Aorta (tissue), 5 donors: Measurements from ENCODE around the gene SCLY. TPM values are rescaled to one million over a fixed set of nuclear protein-coding genes. Genes with fewer than 3 reads are reported as not detected.
A peak's percentile ranks its signal among the peaks of the same experiment; 100 is the strongest.

Source experiments
- ATAC-seq: fragments of 200-7000 bp; cut with Tn5 transposase; one replicate; pipeline ENCODE4 v1.9.1; 2022; ENCODE audit warnings: moderate library complexity; ENCODE audit not compliant: low FRiP score
- DNase-seq, 2 donors: peaks; one replicate each; pipeline ENCODE4 v3.0.0-alpha.2; 2020
- H3K27ac ChIP-seq, 2 donors: one replicate each; pipeline ENCODE4 v1.5.1; 2013; ENCODE audit warnings: low read length in 2 of 2, mild to moderate bottlenecking in 2 of 2, moderate library complexity in 2 of 2, control low read depth in 1 of 2, inconsistent platforms in 1 of 2, low read depth in 1 of 2
- H3K27me3 ChIP-seq, 2 donors: one replicate each; pipeline ENCODE4 v1.6.1; 2013; ENCODE audit warnings: control low read depth in 1 of 2, low read length in 1 of 2, mild to moderate bottlenecking in 1 of 2, moderate library complexity in 1 of 2; ENCODE audit not compliant: insufficient read depth in 2 of 2, control insufficient read depth in 1 of 2
- H3K36me3 ChIP-seq, 2 donors: one replicate each; pipeline ENCODE4 v1.6.1; 2013; ENCODE audit warnings: control low read depth in 1 of 2, low read length in 1 of 2, mild to moderate bottlenecking in 1 of 2; ENCODE audit not compliant: insufficient read depth in 2 of 2, control insufficient read depth in 1 of 2
- H3K4me1 ChIP-seq, 2 donors: one replicate each; pipeline ENCODE4 v1.6.1; 2013; ENCODE audit warnings: low read length in 2 of 2, control low read depth in 1 of 2, mild to moderate bottlenecking in 1 of 2, moderate library complexity in 1 of 2; ENCODE audit not compliant: insufficient read depth in 2 of 2, control insufficient read depth in 1 of 2
- H3K4me3 ChIP-seq, 2 donors: one replicate each; pipeline ENCODE4 v1.5.1; 2013; ENCODE audit warnings: low read length in 2 of 2, control low read depth in 1 of 2, mild to moderate bottlenecking in 1 of 2
- H3K9me3 ChIP-seq: one replicate; pipeline ENCODE4 v1.6.1; 2013; ENCODE audit warnings: mild to moderate bottlenecking, low read length; ENCODE audit not compliant: control insufficient read depth
- whole genome bisulfite sequencing, 2 donors: extraction: QIAGEN DNeasy Blood & Tissue Kit; methylation state at CpG; one replicate each; pipeline ENCODE4 v1.1.7; 2013; 5-methylcytosine and 5-hydroxymethylcytosine counted together
- intact Hi-C, 2 donors: fragments of 100-400 bp; cut with DNase I; formaldehyde crosslinking; loops; one replicate each; pipeline versions ENCODE4 v1.14.2 to v1.15.0; 2022
- polyA plus RNA-seq, 2 donors: library from polyadenylated mRNA; stranded (reverse); fragments of 200-250 nt; gene quantifications; one replicate each; pipeline ENCODE4 v1.2.3, GENCODE V29; 2013
- total RNA-seq, 2 donors: library from RNA; stranded (reverse); fragmentation: NEBNext Ultra II Directional; extraction: Animal tissue kit (Norgen Biotek cat#: 25700); gene quantifications; one replicate each; pipeline ENCODE4 v1.2.1, GENCODE V29; 2021
- donor health status: healthy with polysubstance abuse.
- donor health status: Bipolar disorder and iron deficiency.
- donor health status: DM: no; HTN: no; CAD: no.
- donor health status: DM: no; HTN: no; CAD: no.
- donor health status: DM: yes; HTN: yes; CAD: no.

Gene SCLY
- total and polyA plus RNA-seq, 4 donors, result 6.3 to 15.4 (median 12.6) TPM

DNA sequence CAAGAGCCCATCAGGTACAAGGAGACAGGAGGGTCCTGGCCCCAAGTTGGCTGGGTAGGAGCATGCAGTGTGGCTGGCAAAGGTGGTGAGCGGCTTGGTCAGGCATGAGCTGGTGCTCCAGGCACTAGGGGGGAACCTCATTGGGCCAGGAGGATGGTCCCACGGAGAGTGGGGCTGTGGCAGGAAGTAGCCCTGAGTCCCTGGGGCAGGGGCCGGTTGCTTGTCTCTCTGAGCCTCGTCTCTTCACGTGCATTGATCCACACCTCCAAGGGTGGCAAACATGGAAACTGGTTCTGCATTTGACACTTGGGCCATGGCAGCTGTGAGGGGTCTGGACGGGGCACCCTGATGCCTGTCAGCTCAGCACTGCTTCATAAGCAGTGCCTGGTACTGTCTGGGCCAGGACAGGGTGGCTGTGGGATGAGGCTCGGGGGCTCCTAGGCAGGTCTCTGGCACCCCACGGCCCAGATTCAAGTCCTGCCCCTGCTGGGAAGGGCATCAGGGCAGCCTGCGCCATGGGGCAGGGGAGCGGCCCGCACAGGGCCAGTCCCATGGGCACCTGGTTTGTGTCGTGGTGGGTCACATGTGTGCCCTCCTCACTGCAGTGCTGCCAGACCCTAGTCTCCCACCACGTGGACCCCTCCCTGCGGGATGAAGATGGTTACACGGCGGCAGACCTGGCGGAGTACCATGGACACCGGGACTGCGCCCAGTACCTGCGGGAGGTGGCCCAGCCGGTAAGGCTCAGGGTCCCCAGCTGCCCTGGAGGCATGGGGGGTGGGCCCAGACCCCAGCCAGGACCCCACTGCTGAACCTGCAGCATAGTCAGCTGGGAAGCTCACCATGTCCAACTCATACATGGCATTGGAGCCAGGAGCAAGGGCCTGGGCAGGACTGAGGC lies 55.7 kb downstream of the SCLY start:
- H3K4me1 ChIP-seq, result no peaks in the 10 kb centered on the region
- no peaks in the 10 kb centered on the region for H3K9me3 ChIP-seq
- no peaks in the 10 kb centered on the region for H3K36me3 ChIP-seq
- ATAC-seq (no peak), DNase-seq (peak; percentile 28 to 62)
- H3K4me3 ChIP-seq, result no peak overlapping the region
- no peak overlapping the region for H3K27ac ChIP-seq
- intact Hi-C loops, result loop anchor here in 1 of 2 donors (2.0 kb wide), 1 partner anchor 36 kb away; no protein-coding TSS in a partner anchor
- whole genome bisulfite sequencing, 2 donors, result 93 to 94% methylated on average over 21 of the region's 21 CpGs
- H3K27me3 ChIP-seq, result no peaks in the 10 kb centered on the region

DNA sequence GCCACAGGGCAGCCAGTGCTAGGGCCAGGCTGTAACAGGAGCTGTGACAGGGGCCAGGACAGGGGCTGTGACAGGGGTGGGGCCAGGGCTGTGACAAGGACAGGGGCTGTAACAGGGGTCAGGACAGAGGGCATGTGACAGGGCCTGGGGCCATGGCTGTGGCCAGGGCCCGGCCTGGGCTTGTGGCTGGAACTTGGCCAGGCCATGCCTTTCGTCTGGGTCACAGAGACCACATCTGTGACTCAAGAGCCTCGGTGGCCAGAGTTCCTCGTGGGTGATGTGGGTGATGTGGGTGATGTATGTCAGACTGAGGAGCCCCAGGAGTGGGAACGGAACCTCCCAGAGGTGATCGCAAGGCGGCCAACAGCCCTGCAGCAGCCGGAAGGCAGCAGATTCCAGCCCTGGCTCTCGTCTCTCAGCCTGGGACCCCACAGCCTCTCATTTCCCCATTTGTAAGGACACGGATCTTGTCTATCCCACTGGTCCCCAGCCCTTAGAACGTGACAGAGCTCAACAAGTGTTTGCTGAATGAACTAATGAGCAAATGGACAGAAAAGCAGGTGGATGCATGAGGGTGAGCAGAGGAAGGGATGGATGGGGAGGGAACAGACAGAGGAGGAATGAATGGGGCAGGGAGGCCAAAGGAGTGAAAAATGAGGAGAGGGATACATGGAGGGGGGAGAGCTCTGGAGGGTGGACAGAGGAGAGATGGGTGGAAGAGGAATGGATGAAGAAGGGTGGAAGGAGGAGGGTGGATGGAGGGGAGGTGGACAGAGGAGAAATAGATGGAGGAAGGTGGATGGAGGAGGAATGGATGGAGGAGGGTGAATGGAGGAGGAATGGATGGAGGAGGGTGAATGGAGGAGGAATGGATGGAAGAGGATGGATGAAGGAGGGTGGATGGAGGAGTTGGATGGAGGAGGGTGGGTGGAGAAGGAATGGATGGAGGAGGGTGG lies 56.7 kb downstream of the SCLY start:
- H3K4me3 ChIP-seq, result no peak overlapping the region
- no peaks in the 10 kb centered on the region for H3K36me3 ChIP-seq
- 72 to 74% methylated on average over 10 to 11 of the region's 11 CpGs for WGBS, 2 donors
- no peak overlapping the region for H3K27ac ChIP-seq
- H3K4me1 ChIP-seq, result no peaks in the 10 kb centered on the region
- H3K27me3 ChIP-seq, result no peaks in the 10 kb centered on the region
- intact Hi-C loops, result loop anchor here in 1 of 2 donors (2.0 kb wide), 1 partner anchor 37 kb away; no protein-coding TSS in a partner anchor
- DNase-seq (peak; percentile 32 to 50), ATAC-seq (no peak)
- no peaks in the 10 kb centered on the region for H3K9me3 ChIP-seq

DNA sequence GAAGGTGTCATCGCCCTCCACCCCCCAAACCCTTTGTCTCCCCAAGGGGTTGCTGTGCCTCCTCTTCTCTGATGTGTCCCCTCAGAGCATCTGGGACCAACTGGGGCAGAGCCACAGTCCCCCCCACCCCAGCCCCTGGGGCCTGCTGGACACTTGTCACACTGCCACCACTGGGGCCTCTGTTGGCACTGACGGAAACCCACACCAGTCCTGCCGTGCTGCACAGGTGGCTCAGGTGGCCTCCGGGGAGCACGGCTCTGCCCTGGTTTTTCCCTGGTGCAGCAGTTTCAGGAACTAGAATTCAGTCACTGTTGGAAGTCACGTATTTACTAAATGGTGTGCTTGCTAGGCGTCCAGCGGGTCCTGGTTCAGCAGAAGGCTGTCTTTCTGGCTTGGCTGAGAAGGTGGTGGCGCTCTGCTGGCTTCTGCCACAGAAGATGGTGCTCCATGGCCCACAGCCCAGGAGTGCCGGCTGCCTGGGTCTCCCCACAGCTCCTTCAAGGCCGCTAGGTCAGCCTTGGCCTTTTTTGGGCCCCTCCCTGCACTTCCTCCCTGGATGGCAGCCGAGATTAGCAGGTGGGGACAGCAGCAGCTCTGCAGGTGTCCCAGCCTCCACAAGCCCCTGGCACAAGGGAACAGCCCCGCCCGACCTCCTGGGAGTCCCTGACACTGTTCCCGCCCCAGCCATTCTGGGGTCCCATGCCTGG lies 59.1 kb downstream of the SCLY start:
- DNase-seq (peak; percentile 28 to 70), ATAC-seq (no peak)
- 68 to 77% methylated on average over 12 to 15 of the region's 15 CpGs for WGBS, 2 donors
- Histone ChIP-seq H3K27ac (no peak overlapping the region), H3K4me1 (no peaks in the 10 kb centered on the region), H3K27me3 (no peaks in the 10 kb centered on the region), H3K9me3 (no peaks in the 10 kb centered on the region), H3K4me3 (no peak overlapping the region), H3K36me3 (no peaks in the 10 kb centered on the region)
- intact Hi-C loops, result no loop called here

DNA sequence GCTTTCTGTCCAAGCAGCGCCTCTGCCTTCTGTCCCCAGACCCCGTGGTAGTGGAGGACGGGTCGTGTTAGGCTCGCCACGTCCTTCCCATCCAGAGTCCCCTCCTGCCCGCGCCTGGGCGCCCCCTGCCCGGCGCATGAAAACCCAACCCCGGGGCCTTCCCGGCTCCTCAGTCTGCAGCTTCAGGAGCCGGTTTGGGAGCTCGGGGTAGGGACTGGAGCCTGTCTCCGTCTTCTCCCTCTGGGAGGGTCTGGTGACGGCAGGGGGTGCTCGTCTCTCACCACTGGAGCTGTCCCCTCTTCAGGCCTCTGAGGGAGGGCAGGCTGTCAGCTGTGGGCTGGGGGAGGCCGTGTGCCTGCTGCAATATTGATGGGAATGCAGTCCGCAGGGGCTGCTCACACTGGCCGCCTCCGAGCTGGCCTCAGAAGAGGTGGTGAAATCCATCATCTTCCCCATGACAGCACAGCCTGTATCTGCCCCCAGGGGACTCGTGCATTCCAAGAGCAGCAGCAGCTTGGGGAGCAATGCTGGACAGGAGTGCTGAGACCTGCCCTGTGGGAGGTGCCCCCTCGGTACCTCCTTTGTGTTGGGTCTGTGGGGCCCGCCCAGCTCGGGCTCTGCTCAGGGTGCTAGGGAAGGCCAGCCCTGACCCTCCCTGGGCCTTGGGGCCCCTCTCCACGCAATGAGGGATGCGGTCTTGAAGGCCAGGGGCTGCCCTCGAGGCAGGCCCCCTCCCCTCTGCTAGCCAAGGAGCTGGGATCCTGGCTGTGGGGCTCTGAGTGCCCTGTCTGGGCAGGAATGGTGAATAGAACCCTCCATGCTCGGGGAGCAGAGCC lies 59.9 kb downstream of the SCLY start:
- WGBS, 2 donors, result 23 to 49% methylated on average over 29 to 30 of the region's 30 CpGs
- ATAC-seq (no peak), DNase-seq (peak in 1 of 2 donors; percentile 77)
- H3K27ac ChIP-seq, result no peak overlapping the region
- no peaks in the 10 kb centered on the region for H3K27me3 ChIP-seq
- intact Hi-C loops, result no loop called here
- no peaks in the 10 kb centered on the region for H3K9me3 ChIP-seq
- no peaks in the 10 kb centered on the region for H3K4me1 ChIP-seq
- H3K36me3 ChIP-seq, result no peaks in the 10 kb centered on the region
- H3K4me3 ChIP-seq, result no peak overlapping the region

DNA sequence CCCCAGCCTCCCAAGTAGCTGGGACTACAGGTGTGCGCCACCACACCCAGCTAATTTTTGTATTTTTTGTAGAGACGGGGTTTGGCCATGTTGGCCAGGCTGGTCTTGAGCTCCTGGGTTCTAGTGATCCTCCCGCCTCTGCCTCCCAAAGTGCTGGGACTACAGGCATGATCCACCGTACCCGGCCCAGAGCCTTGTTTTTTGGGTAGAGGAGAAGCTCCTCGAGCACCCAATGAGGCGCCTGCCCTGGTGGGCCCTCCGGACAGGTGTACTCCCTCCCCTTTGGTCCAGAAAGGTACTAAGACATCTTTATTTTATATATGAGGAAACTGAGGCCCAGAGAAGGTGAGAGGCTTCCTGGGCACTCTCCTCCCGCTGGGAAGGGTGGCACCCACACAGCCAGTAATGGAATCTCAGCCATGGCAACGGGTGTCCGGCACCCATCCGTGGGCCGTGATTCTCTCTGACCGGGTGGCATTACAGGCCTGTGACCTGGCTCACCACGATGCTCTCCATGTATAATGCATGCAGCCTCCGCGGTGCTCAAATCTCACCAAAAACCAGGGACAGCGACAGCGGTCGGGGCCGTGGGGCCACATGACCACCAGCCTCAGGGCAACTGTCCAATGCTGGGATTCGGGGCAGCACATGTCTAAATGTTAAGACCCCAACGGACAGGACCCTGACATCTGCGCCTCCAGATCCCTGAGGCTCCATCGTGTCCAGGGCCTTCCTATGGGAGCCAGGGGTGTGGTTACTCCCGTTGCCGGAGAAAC lies 60.9 kb downstream of the SCLY start:
- Histone ChIP-seq H3K36me3 (no peaks in the 10 kb centered on the region), H3K4me1 (no peaks in the 10 kb centered on the region), H3K27ac (no peak overlapping the region), H3K9me3 (no peaks in the 10 kb centered on the region), H3K4me3 (no peak overlapping the region), H3K27me3 (no peaks in the 10 kb centered on the region)
- intact Hi-C loops, result no loop called here
- WGBS, 2 donors, result 92 to 97% methylated on average over 27 of the region's 27 CpGs
- ATAC-seq, result no peak
- peak in 1 of 2 donors; percentile 67 for DNase-seq

DNA sequence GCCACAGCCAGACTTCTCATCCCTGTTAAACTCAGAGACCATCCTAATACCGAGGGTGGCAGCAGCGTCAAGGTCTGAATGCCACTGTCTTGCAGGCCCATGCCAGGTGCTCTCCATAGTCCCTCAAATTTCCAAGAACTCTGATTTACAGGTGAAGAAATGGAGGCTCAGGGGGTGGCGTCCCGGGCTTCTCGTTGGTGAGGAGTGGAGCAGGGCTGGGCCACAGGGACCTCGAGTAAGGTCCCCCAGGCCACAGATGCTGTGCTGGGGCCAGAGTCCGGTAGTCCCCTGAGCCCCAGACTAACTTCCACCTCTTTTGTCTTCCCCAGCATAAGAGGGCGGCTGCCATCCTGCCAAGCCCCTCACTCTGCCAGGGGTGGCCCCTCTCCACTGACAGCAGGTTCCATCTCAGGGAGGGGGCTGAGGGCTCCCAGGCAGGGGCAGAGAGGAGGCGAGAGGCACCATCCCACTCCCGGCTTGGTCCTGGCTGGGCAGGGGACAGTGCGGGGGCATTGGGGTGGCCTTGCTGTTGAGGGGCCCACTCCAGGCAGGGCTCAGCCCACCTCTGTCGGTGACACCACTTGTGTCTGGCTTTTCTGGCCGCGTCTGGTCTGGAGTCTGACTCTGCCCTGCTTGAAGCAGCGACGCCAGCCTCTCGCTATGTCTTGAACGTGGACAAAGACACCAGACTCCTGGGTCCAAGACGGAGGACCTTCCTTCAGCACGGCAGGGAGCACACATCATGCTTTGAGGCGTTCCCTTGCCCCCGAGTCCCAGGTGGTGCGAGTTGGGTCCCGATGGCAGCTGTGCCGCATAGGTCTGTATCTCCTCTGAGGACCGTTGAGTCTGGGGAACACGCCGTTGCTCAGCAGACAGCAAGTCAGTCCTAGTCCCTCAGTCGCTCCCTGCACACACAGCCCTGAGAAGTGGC lies 61.8 kb downstream of the SCLY start:
- Histone ChIP-seq H3K4me3 (no peak overlapping the region), H3K9me3 (no peaks in the 10 kb centered on the region), H3K36me3 (no peaks in the 10 kb centered on the region), H3K4me1 (no peaks in the 10 kb centered on the region), H3K27me3 (no peaks in the 10 kb centered on the region), H3K27ac (no peak overlapping the region)
- ATAC-seq, result no peak
- WGBS, 2 donors, result 92% methylated on average over 29 of the region's 29 CpGs
- intact Hi-C loops, result no loop called here
- DNase-seq, result peak in 1 of 2 donors; percentile 67
